Measurements from ENCODE around the gene GALR2. TPM values are rescaled to one million over a fixed set of nuclear protein-coding genes. Genes with fewer than 3 reads are reported as not detected.

The GALR2 gene
- total RNA-seq, 1 donor from 2014 or later, result 2.7 TPM

GRCh38 chr17:76106703-76107102 lies 32.1 kb downstream of the GALR2 start:
- H3K4me1 Mint-ChIP-seq, result peaks cover 14% of the 10 kb centered on the region
- no peaks in the 10 kb centered on the region for H3K9me3 Mint-ChIP-seq
- DNase-seq, result no peak
- no peaks in the 10 kb centered on the region for H3K27me3 Mint-ChIP-seq
- H3K4me3 Mint-ChIP-seq, result no peak overlapping the region
- no peak overlapping the region for H3K27ac Mint-ChIP-seq
- peaks cover 3% of the 10 kb centered on the region for H3K36me3 Mint-ChIP-seq (ENCODE audit: low read depth)
- intact Hi-C loops (cut with micrococcal nuclease), result loop anchor here (10.0 kb wide), 1 partner anchor 202 kb away; the partner anchor contains the start of gene MRPL38

- Mint-ChIP-seq H3K9me3 (no peaks in the 10 kb centered on the region), H3K36me3 (ENCODE audit: low read depth) (peaks cover 3% of the 10 kb centered on the region), H3K27ac (no peak overlapping the region), H3K27me3 (peaks cover 4% of the 10 kb centered on the region), H3K4me3 (no peak overlapping the region), H3K4me1 (peaks cover 8% of the 10 kb centered on the region)
- no peak for DNase-seq
- intact Hi-C loops (cut with micrococcal nuclease), result loop anchor here (10.0 kb wide), 1 partner anchor 203 kb away; the partner anchor contains the start of gene MRPL38
These were observed 32.9 kb downstream of the GALR2 start for GRCh38 chr17:76107509-76107908.

DNA sequence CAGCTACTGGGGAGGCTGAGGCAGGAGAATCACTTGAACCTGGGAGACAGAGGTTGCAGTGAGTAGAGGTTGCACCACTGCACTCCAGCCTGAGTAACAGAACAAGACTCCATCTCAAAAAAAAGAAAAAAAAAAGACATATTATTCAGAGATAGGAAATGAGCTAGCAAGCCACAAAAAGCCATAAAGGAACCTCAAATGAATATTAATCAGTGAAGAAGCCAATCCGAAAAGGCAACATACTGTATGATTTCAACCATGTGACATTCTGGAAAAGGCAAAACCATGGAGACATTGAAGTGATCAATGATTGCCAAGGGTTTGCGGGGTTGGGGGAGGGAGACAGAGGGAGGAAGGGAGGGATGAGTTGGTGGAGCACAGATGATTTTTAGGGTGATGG lies 37.4 kb downstream of the GALR2 start:
- Mint-ChIP-seq H3K27ac (no peak overlapping the region), H3K27me3 (peaks cover 6% of the 10 kb centered on the region)

DNA sequence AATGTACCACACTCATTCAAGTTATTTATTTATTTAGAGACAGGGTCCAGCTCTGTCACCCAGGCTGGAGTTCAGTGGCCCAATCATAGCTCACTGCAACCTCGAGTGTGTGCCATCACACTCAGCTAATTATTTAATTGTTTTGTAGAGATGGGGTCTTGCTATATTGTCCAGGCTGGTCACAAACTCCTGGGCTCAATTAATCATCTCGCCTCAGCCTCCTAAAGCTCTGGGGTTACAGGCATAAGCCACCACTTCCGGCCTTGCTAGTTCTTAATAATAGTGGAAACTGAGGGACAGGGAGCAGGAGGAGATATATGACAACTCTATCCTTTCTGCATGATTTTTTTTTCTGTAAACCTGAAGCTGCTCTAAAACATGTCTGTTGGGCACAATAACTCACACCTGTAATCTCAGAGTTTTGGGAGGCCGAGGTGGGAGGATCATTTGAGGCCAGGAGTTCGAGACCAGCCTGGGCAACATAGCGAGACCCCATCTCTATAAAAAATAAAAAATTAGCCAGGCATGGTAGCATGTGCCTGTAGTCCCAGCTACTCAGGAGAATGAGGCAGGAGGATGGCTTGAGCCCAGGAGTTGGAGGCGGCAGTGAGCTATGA lies 40.7 kb downstream of the GALR2 start:
- intact Hi-C loops (cut with micrococcal nuclease), result no loop called here
- Mint-ChIP-seq H3K4me1 (no peaks in the 10 kb centered on the region), H3K9me3 (no peaks in the 10 kb centered on the region), H3K27ac (no peak overlapping the region), H3K27me3 (peaks cover 6% of the 10 kb centered on the region), H3K36me3 (ENCODE audit: low read depth) (no peaks in the 10 kb centered on the region), H3K4me3 (no peak overlapping the region)
- DNase-seq, result no peak

More for the DNA sequence above, 37.4 kb downstream of the GALR2 start:
- H3K4me3 Mint-ChIP-seq, result no peak overlapping the region
- H3K36me3 Mint-ChIP-seq (ENCODE audit: low read depth), result no peaks in the 10 kb centered on the region
- no peaks in the 10 kb centered on the region for H3K4me1 Mint-ChIP-seq
- no peak for DNase-seq
- no peaks in the 10 kb centered on the region for H3K9me3 Mint-ChIP-seq
- intact Hi-C loops (cut with micrococcal nuclease), result no loop called here

DNA sequence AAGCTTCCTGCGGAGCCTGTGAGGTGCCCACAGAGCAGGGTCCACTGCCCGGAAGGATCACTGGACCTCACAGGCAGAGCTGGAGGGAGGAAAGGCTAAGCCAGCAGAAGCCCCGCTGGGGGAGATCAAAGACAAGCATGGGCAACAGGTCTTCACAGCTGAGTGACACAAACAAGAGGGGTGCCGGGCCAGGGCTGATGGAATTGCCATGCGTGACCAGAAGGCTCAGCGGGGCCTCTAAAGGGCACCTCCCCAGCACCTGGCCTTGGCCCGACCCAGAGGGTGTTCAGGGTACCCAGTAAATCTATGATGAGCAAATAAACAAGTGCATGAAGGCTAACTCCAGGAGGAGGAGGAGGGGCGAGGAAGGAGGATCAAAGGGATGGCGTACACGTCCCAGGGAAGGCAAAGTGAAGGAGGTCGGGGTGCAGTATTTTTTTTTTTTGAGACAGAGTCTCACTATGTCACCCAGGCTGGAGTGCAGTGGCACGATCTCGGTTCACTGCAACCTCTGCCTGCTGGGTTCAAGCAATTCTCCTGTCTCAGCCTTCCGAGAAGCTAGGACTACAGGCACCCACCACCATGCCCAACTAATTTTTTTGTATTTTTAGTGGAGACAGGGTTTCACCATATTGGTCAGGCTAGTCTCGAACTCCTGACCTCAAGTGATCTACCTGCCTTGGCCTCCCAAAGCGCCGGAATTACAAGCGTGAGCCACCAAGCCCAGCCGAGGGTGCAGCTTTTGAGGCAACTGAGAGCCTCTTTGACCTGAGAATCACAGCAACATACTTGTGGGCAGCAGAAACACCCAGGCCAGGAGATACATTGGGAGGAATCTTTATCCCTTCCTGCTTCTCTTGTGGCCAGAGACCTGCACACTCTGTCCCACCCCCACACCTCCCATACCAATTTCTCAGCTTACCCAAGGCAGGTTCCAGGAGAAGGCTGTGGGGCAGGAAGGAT lies 45.1 kb downstream of the GALR2 start:
- intact Hi-C loops (cut with micrococcal nuclease), result loop anchor here (2.0 to 5.0 kb wide), 3 partner anchors 61 to 178 kb away; no protein-coding TSS in a partner anchor
- DNase-seq, result no peak
- no peaks in the 10 kb centered on the region for H3K9me3 Mint-ChIP-seq
- no peak overlapping the region for H3K4me3 Mint-ChIP-seq
- peaks cover 10% of the 10 kb centered on the region for H3K4me1 Mint-ChIP-seq
- H3K27ac Mint-ChIP-seq, result no peak overlapping the region
- H3K36me3 Mint-ChIP-seq (ENCODE audit: low read depth), result no peaks in the 10 kb centered on the region
- no peaks in the 10 kb centered on the region for H3K27me3 Mint-ChIP-seq

DNA sequence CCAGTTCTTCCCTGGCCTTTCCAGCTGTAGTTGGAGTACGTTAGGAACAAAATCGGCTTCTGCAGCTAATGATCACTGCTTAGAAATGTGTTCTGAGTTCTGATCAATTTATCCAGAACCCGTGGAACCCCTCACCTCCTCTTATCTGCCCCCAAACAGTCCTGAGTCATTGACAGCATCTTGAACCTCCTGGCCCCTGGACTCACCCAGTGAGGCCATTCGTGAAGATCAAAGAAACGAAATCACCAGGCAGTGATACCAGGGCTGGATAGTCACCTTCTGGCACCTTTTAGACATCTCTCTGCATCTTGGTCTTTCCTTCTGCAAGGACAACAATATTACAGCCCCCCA lies 46.1 kb downstream of the GALR2 start:
- peak overlapping the region; percentile 57 for H3K27ac Mint-ChIP-seq
- H3K27me3 Mint-ChIP-seq, result no peaks in the 10 kb centered on the region
- H3K4me1 Mint-ChIP-seq, result peaks cover 11% of the 10 kb centered on the region
- no peaks in the 10 kb centered on the region for H3K36me3 Mint-ChIP-seq (ENCODE audit: low read depth)
- H3K4me3 Mint-ChIP-seq, result no peak overlapping the region
- H3K9me3 Mint-ChIP-seq, result no peaks in the 10 kb centered on the region
- intact Hi-C loops (cut with micrococcal nuclease), result loop anchor here (1.0 to 5.0 kb wide), 4 partner anchors 60 to 177 kb away; no protein-coding TSS in a partner anchor
- no peak for DNase-seq

DNA sequence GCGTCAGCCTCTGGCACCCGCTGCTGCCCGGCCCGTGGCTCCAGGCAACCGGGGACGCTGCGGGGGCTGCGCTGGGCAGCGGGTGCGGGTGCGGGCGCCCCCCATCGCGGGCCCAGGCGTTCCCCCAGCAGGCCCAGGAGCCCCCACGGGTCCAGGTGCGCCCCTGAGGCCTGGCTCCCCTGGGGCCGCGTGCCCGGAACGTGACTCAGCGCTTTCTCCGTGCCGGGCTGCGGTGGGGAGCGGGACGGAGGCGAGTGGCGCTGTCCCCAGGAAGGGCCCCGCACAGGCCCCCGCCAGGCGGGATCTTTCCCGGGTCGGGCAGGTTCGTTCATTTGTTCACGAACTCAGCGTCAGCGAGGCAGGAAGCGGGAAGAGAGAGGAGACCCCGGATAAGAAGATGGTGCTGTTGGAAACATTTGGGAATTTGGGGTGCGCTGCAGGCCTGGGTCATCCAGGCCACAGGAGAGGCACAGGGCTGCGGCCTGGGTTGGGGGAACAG lies 47.4 kb downstream of the GALR2 start:
- peak; percentile 69 for DNase-seq
- Mint-ChIP-seq H3K27me3 (no peaks in the 10 kb centered on the region), H3K27ac (peak overlapping the region; percentile 72), H3K9me3 (no peaks in the 10 kb centered on the region), H3K36me3 (ENCODE audit: low read depth) (no peaks in the 10 kb centered on the region), H3K4me3 (peak overlapping the region; percentile 47), H3K4me1 (peaks cover 24% of the 10 kb centered on the region)
- intact Hi-C loops (cut with micrococcal nuclease), result loop anchor here (1.0 to 5.0 kb wide), 4 partner anchors 59 to 175 kb away; no protein-coding TSS in a partner anchor

GRCh38 chr17:76122431-76123190 lies 48.0 kb downstream of the GALR2 start:
- H3K9me3 Mint-ChIP-seq, result no peaks in the 10 kb centered on the region
- DNase-seq, result no peak
- peaks cover 27% of the 10 kb centered on the region for H3K4me1 Mint-ChIP-seq
- H3K36me3 Mint-ChIP-seq (ENCODE audit: low read depth), result no peaks in the 10 kb centered on the region
- intact Hi-C loops (cut with micrococcal nuclease), result loop anchor here (5.0 kb wide), 1 partner anchor 175 kb away; no protein-coding TSS in a partner anchor
- peak overlapping the region; percentile 47 for H3K4me3 Mint-ChIP-seq
- no peaks in the 10 kb centered on the region for H3K27me3 Mint-ChIP-seq
- peak overlapping the region; percentile 75 for H3K27ac Mint-ChIP-seq

DNA sequence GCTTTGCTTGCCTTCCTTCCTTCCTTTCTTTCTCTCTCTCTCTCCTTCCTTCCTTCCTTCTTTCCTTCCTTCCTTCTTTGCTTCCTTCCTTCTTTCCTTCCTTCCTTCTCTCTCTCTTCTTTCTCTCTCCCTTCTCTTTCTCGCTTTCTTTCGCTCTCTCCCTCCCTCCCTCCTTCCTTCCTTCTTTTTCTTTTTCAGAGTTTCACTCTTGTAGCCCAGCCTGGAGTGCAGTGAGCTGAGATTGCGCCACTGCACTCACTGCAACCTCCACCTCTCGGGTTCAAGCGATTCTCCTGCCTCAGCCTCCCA lies 48.6 kb downstream of the GALR2 start:
- DNase-seq, result no peak
- Mint-ChIP-seq H3K9me3 (no peaks in the 10 kb centered on the region), H3K36me3 (ENCODE audit: low read depth) (no peaks in the 10 kb centered on the region), H3K27me3 (no peaks in the 10 kb centered on the region), H3K4me3 (peak overlapping the region; percentile 34), H3K27ac (peak overlapping the region; percentile 75), H3K4me1 (peaks cover 27% of the 10 kb centered on the region)
- intact Hi-C loops (cut with micrococcal nuclease), result loop anchor here (5.0 kb wide), 1 partner anchor 174 kb away; no protein-coding TSS in a partner anchor

DNA sequence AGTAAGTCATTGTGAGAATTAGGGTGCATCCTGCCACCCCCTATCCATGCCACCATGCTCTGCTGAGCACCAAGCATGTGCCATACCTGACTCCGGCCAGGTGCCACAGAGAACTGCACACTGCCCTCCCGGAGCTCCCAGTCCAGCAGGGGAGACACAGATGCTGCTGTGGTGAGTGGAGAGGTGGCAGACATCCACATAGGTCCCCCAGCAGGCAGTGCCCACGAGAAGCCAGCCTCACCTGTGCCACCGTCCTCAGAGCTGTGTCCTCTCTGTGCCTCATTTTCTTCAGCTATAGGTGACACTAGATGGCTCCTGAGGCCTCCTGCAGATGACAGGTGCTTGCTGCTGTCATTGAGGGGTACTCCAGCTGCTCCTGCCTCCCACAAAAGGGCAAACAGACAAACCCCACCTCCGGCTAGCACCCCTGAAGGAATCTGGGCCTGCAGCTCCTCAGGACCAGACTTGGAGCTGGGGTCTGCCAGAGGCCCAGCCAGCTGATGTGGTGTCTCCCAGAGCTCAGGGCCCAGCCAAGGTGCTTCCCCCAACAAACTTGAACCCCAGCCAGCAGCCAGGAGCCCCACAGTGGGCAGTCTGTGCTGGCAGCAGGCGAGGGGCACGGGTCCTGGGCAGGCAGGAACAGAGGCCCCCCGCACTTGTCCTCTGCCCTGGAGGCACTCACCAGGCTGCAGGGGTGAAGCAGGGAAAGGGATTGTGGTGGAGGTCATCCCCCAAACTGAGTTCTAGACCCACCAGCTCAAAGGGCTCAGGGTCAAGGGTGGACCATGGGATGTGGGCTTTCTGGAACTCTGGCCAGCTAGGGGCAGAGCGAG lies 49.4 kb downstream of the GALR2 start:
- Mint-ChIP-seq H3K4me1 (peaks cover 27% of the 10 kb centered on the region), H3K27me3 (no peaks in the 10 kb centered on the region), H3K36me3 (ENCODE audit: low read depth) (no peaks in the 10 kb centered on the region), H3K27ac (no peak overlapping the region), H3K4me3 (no peak overlapping the region), H3K9me3 (no peaks in the 10 kb centered on the region)
- intact Hi-C loops (cut with micrococcal nuclease), result loop anchor here (5.0 kb wide), 1 partner anchor 173 kb away; no protein-coding TSS in a partner anchor
- DNase-seq, result no peak

DNA sequence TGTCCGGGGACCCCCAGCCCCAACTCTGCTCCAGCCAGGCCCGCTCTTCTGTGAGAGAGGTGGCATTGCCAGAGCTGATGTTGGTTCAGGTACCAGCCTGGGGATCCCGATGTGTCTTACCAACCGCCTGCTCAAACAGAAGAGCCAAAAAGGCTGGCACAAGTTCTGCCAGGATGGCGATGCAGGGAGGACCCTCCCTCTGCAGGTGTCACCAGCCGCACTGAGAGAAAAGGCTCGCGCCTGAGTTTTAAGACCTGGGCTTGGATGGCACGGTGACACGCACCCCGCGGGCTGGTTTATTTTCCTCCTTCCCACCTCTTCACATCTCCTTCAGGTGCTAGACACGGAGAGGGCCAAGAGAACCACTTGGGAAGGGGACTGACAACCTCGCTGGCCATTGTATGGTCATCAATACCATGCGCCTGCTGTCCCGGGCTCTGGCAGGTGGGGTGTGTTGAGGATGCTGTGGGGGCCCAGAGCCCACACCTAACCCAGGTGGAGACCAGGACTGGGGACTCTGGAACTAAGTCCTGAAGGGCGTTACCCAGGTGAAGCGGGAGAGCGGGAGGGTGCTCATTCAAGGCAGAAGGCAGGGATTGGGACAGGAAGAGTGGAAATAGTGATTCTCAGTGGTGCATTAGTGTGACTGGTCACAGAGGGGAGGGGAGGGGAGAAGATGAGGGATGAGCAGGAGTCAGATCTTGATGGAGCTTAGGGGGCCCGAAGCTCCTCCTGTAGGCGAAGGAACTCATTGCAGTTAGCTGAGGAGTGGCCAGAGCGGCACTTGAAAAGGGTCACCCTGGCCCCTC lies 50.2 kb downstream of the GALR2 start:
- peak overlapping the region; percentile 36 for H3K27ac Mint-ChIP-seq
- no peak overlapping the region for H3K4me3 Mint-ChIP-seq
- peaks cover 27% of the 10 kb centered on the region for H3K4me1 Mint-ChIP-seq
- intact Hi-C loops (cut with micrococcal nuclease), result loop anchor here (5.0 kb wide), 1 partner anchor 173 kb away; no protein-coding TSS in a partner anchor
- no peaks in the 10 kb centered on the region for H3K36me3 Mint-ChIP-seq (ENCODE audit: low read depth)
- H3K27me3 Mint-ChIP-seq, result no peaks in the 10 kb centered on the region
- H3K9me3 Mint-ChIP-seq, result no peaks in the 10 kb centered on the region
- DNase-seq, result no peak

- Mint-ChIP-seq H3K4me1 (peaks cover 27% of the 10 kb centered on the region), H3K9me3 (no peaks in the 10 kb centered on the region), H3K4me3 (no peak overlapping the region), H3K27me3 (no peaks in the 10 kb centered on the region), H3K36me3 (ENCODE audit: low read depth) (no peaks in the 10 kb centered on the region), H3K27ac (no peak overlapping the region)
- intact Hi-C loops (cut with micrococcal nuclease), result no loop called here
- DNase-seq, result no peak
These were observed 50.8 kb downstream of the GALR2 start for GRCh38 chr17:76125391-76125675.

Measured in activated CD4-positive, alpha-beta T cell treated with anti-CD3 and anti-CD28 coated beads, Interleukin-2, amount 10 ng/mL, durations not matched to agents 24 days and 14 days (primary cell).